ENCODE data around the gene STRN. TPM values are rescaled to one million over a fixed set of nuclear protein-coding genes. Genes with fewer than 3 reads are reported as not detected.
"Not testable (repeated sequence)": the region's sequence is repeated elsewhere in the genome, so short reads cannot be mapped to it uniquely, and the experiment has no call there.

The STRN gene
- total RNA-seq, 1 experiment from 2014 or later = 17.4 TPM

GRCh38 chr2:36911012-36911411 is 55.3 kb downstream of the STRN start:
- Histone ChIP-seq H3K27me3 (ENCODE audit: control insufficient read depth, insufficient read depth, low read length) (no peaks in the 10 kb centered on the region), H3K36me3 (replicated peaks; ENCODE audit: control insufficient read depth, insufficient read depth, low read length) (no peaks in the 10 kb centered on the region), H3K4me3 (ENCODE audit: insufficient read depth, low read depth, low read length) (no peak overlapping the region)
- DNase-seq = no peak

- no peaks in the 10 kb centered on the region for H3K27me3 ChIP-seq (ENCODE audit: control insufficient read depth, insufficient read depth, low read length)
- no peaks in the 10 kb centered on the region for H3K36me3 ChIP-seq (replicated peaks; ENCODE audit: control insufficient read depth, insufficient read depth, low read length)
- no peak overlapping the region for H3K4me3 ChIP-seq (ENCODE audit: insufficient read depth, low read depth, low read length)
- DNase-seq = no peak
These were observed 60.1 kb downstream of the STRN start for GRCh38 chr2:36906277-36906676.

DNA sequence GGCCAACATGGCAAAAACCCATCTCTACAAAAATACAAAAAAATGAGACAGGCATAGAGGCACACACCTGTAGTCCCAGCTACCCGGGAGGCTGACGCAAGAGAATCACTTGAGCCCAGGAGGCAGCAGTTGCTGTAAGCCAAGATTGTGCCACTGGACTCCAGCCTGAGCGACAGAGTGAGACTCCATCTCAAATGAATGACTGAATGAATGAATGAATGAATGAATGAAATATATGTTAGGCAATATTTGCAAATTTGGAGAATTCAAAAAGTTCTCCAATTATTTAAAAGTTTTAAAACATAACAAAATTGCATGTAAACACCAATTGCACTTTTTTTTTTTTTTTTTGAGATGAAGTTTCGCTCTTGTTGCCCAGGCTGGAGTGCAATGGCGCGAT is 61.7 kb downstream of the STRN start:
- H3K4me3 ChIP-seq (ENCODE audit: insufficient read depth, low read depth, low read length) = no peak overlapping the region
- no peaks in the 10 kb centered on the region for H3K36me3 ChIP-seq (replicated peaks; ENCODE audit: control insufficient read depth, insufficient read depth, low read length)
- H3K27me3 ChIP-seq (ENCODE audit: control insufficient read depth, insufficient read depth, low read length) = no peaks in the 10 kb centered on the region
- DNase-seq = no peak

DNA sequence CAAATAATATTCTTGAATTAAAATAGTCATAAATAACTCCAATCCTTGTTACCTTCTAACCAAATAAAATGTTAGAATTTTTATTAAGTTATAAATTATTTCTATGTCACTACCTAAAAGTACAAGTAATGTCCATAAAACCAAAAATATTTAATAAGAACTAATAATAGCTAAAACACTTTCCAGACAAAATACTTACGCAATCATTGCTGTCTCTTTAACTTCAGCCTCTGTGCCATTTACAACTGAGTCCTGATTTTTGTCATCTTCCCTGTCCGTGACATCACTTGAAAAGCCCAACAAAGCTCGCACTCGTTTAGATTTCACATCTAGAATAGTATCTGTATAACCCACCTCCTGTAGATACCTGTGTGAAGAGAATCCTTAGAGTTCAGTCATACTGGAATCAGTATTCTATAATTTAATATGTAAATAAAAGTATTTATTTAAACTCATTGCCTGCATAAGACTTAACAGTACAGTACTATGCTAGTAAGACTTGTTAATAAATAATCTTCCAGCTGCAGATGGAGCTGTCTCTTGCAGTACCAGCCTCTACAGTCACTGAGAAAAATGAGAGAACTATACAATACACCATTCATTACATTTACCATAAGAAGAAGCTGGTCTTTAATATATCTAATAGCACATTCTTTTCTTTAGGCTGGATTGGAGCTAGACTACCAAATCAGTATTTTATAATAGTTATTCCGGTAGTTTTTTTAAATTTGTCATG is 63.8 kb downstream of the STRN start:
- Histone ChIP-seq H3K27me3 (ENCODE audit: control insufficient read depth, insufficient read depth, low read length) (no peaks in the 10 kb centered on the region), H3K36me3 (replicated peaks; ENCODE audit: control insufficient read depth, insufficient read depth, low read length) (no peaks in the 10 kb centered on the region), H3K4me3 (ENCODE audit: insufficient read depth, low read depth, low read length) (no peak overlapping the region)
- DNase-seq = no peak

DNA sequence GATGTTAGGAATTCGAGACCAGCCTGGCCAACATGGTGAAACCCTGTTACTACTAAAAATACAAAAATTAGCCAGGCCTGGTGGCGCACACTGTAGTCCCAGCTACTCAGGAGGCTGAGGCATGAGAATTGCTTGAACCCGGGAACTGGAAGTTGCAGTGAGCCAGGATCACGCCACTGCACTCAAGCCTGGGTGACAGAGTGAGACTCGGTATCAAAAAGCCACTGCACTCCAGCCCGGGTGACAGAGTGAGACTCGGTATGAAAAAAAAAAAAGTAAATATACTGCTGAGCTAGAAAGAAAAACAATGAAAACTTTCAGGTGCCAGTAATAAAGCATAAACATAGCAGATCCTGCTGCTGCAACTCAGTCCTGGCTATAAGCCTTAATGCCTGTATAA is 73.5 kb downstream of the STRN start:
- H3K36me3 ChIP-seq (replicated peaks; ENCODE audit: control insufficient read depth, insufficient read depth, low read length) = no peaks in the 10 kb centered on the region; the same call in 1 of the 2 replicates
- no peak for DNase-seq
- no peak overlapping the region for H3K4me3 ChIP-seq (ENCODE audit: insufficient read depth, low read depth, low read length)
- H3K27me3 ChIP-seq (ENCODE audit: control insufficient read depth, insufficient read depth, low read length) = no peaks in the 10 kb centered on the region

DNA sequence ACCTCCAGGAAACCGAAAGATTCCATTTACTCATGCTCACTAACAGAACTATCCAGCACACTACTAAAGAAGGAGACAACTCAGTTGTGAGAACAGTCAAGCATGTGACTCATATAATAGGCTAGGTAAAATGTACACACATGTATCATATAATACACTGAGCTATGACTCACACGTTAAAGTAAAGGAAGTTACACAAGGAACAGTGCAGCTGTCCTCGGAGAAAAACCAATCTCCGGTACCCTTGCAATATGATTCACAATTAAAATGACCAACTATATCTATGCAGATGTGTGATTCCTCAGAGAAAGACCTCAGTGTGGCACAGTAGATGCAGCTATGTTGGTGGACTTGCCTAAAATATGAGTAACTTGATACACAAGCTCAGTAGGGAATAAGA is 76.5 kb downstream of the STRN start:
- Histone ChIP-seq H3K27me3 (ENCODE audit: control insufficient read depth, insufficient read depth, low read length) (no peaks in the 10 kb centered on the region), H3K4me3 (ENCODE audit: insufficient read depth, low read depth, low read length) (no peak overlapping the region), H3K36me3 (replicated peaks; ENCODE audit: control insufficient read depth, insufficient read depth, low read length) (peaks cover 1% of the 10 kb centered on the region)
- no peak for DNase-seq

DNA sequence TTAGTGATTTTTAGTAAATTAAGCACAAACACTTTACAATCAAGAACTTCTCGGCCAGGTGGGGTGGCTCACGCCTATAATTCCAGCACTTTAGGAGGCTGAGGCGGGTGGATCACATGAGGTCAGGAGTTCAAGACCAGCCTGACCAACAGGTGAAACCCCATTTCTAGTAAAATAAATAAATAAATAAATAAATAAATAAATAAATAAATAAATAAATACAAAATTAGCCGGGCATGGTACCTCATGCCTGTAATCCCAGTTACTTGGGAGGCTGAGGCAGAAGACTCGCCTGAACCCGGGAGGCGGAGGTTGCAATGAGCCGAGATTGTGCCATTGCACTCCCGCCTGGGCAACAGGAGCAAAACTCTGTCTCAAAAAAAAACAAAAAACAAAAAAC is 79.2 kb downstream of the STRN start:
- DNase-seq; H3K4me3 ChIP-seq (ENCODE audit: insufficient read depth, low read depth, low read length); H3K27me3 ChIP-seq (ENCODE audit: control insufficient read depth, insufficient read depth, low read length); H3K36me3 ChIP-seq (replicated peaks; ENCODE audit: control insufficient read depth, insufficient read depth, low read length): not testable (repeated sequence)

- H3K27me3 ChIP-seq (ENCODE audit: control insufficient read depth, insufficient read depth, low read length) = no peaks in the 10 kb centered on the region
- no peak for DNase-seq
- H3K36me3 ChIP-seq (replicated peaks; ENCODE audit: control insufficient read depth, insufficient read depth, low read length) = peaks cover 4% of the 10 kb centered on the region
- no peak overlapping the region for H3K4me3 ChIP-seq (ENCODE audit: insufficient read depth, low read depth, low read length)
These were observed 79.7 kb downstream of the STRN start for GRCh38 chr2:36886664-36887063.

GRCh38 chr2:36885605-36886004 is 80.7 kb downstream of the STRN start:
- no peaks in the 10 kb centered on the region for H3K27me3 ChIP-seq (ENCODE audit: control insufficient read depth, insufficient read depth, low read length)
- no peak for DNase-seq
- H3K36me3 ChIP-seq (replicated peaks; ENCODE audit: control insufficient read depth, insufficient read depth, low read length) = peaks cover 4% of the 10 kb centered on the region
- no peak overlapping the region for H3K4me3 ChIP-seq (ENCODE audit: insufficient read depth, low read depth, low read length)

DNA sequence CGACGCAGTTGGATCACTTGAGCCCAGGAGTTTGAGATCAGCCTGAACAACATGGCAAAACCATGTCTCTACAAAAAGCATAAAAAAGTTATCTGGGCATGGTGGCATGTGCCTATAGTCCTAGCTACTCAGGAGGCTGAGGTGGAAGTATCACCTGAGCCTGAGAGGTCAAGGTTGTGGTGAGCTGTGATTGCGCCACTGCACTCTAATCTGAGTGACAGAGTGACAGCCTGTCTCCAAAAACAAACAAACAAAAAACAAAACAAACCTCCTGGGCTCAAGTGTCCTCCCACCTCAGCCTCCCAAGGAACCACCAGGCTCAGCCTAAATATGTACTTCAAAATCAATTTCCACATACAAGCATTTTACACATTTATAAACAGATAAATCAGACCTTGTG is 83.8 kb downstream of the STRN start:
- H3K4me3 ChIP-seq (ENCODE audit: insufficient read depth, low read depth, low read length) = no peak overlapping the region
- peaks cover 6% of the 10 kb centered on the region for H3K36me3 ChIP-seq (replicated peaks; ENCODE audit: control insufficient read depth, insufficient read depth, low read length)
- no peak for DNase-seq
- H3K27me3 ChIP-seq (ENCODE audit: control insufficient read depth, insufficient read depth, low read length) = no peaks in the 10 kb centered on the region

DNA sequence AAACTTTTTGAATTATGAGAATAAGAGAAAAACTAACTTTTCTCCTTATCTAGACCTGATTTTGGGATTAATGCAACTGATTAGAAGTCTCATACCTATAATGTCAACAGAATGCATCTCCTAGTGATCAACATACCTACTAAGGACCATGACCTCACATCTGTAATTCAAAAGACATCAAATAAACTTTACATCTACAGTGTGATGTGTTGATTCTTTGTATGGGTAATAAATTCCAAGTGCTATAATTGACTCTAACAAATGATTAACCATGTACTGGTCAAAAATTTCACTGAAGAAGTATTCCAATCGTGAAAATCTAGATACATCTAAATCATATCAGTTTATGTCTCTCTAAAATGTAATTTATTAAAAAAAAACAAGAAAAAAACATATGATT is 84.5 kb downstream of the STRN start:
- H3K27me3 ChIP-seq (ENCODE audit: control insufficient read depth, insufficient read depth, low read length) = no peaks in the 10 kb centered on the region
- peaks cover 6% of the 10 kb centered on the region for H3K36me3 ChIP-seq (replicated peaks; ENCODE audit: control insufficient read depth, insufficient read depth, low read length)
- no peak overlapping the region for H3K4me3 ChIP-seq (ENCODE audit: insufficient read depth, low read depth, low read length)
- no peak for DNase-seq

DNA sequence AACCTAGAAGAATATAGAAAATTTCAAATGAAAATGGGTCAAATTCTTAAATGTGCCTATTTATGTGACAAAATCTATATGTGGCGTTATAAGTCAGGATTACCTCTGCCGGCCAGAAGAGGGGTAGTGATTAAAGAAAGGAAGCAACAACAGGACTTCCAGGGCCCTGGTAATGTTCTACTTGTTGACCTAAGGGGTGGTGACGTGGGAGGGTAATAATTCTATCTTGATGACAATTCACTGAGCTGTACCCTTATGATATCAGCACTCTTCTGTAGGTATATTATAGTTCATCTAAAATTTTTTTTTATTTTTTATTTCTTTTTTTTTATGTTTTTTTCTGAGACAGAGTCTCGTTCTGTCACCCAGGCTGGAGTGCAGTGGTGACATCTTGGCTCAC is 87.9 kb downstream of the STRN start:
- no peak for DNase-seq
- no peaks in the 10 kb centered on the region for H3K27me3 ChIP-seq (ENCODE audit: control insufficient read depth, insufficient read depth, low read length)
- H3K36me3 ChIP-seq (replicated peaks; ENCODE audit: control insufficient read depth, insufficient read depth, low read length) = peaks cover 2% of the 10 kb centered on the region
- H3K4me3 ChIP-seq (ENCODE audit: insufficient read depth, low read depth, low read length) = no peak overlapping the region

DNA sequence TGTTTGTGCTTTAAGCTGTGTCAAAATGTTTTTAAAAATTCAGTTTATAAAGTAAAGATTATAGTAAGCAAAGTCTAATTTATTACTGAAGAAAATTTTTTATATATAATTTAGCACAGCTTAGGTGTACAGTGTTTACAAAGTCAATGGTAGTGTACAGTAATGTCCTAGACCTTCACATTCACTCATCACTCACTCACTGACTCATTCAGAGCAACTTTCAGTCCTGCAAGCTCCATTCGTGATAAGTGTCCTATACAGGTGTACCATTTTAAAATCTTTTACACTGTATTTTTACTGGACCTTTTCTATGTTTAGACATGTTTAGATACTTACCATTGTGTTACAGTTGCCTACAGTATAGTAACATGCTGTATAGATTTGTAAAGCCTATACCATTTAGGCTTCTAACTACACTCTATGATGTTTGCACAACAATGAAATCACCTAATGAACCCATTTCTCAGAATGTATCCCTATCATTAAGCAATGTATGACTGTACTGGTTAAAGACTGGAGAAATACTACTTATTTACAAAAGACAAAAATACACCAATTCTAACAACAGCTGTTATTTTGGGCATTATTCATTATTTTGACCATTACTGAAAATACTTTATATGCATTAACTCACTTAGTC is 95.1 kb downstream of the STRN start:
- Histone ChIP-seq H3K27me3 (ENCODE audit: control insufficient read depth, insufficient read depth, low read length) (no peaks in the 10 kb centered on the region), H3K36me3 (replicated peaks; ENCODE audit: control insufficient read depth, insufficient read depth, low read length) (no peaks in the 10 kb centered on the region; the same call in 1 of the 2 replicates), H3K4me3 (ENCODE audit: insufficient read depth, low read depth, low read length) (no peak overlapping the region)
- no peak for DNase-seq

DNA sequence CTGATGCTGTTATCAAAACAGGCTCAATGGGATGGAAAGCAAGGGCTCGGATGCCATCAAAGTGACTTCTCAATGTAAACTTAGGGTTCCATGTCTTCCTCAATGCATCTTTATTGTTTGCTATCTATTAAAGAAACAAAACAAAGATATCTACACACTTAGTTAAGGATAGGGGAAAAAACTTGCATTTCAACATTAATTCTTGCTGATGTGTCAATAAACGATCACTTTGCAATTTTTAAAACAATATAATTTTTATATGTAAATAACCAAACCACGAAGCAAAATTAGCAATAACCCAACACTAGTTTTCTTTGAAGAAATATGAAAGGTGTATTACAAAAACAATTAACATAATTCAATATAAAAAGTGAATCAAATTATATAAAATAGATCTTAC is 96.7 kb downstream of the STRN start:
- DNase-seq = no peak
- H3K36me3 ChIP-seq (replicated peaks; ENCODE audit: control insufficient read depth, insufficient read depth, low read length) = no peaks in the 10 kb centered on the region
- H3K4me3 ChIP-seq (ENCODE audit: insufficient read depth, low read depth, low read length) = no peak overlapping the region
- no peaks in the 10 kb centered on the region for H3K27me3 ChIP-seq (ENCODE audit: control insufficient read depth, insufficient read depth, low read length)

GRCh38 chr2:36861896-36862295 is 104.4 kb downstream of the STRN start:
- DNase-seq = no peak
- H3K36me3 ChIP-seq (replicated peaks; ENCODE audit: control insufficient read depth, insufficient read depth, low read length) = peaks cover 4% of the 10 kb centered on the region; the same call in 1 of the 2 replicates
- no peaks in the 10 kb centered on the region for H3K27me3 ChIP-seq (ENCODE audit: control insufficient read depth, insufficient read depth, low read length)
- no peak overlapping the region for H3K4me3 ChIP-seq (ENCODE audit: insufficient read depth, low read depth, low read length)
